ENCODE measurements around the gene SLCO1A2. TPM values are rescaled to one million over a fixed set of nuclear protein-coding genes. Genes with fewer than 3 reads are reported as not detected.
"Not testable (repeated sequence)": the region's sequence is repeated elsewhere in the genome, so short reads cannot be mapped to it uniquely, and the experiment has no call there.

SLCO1A2 gene, protein sequence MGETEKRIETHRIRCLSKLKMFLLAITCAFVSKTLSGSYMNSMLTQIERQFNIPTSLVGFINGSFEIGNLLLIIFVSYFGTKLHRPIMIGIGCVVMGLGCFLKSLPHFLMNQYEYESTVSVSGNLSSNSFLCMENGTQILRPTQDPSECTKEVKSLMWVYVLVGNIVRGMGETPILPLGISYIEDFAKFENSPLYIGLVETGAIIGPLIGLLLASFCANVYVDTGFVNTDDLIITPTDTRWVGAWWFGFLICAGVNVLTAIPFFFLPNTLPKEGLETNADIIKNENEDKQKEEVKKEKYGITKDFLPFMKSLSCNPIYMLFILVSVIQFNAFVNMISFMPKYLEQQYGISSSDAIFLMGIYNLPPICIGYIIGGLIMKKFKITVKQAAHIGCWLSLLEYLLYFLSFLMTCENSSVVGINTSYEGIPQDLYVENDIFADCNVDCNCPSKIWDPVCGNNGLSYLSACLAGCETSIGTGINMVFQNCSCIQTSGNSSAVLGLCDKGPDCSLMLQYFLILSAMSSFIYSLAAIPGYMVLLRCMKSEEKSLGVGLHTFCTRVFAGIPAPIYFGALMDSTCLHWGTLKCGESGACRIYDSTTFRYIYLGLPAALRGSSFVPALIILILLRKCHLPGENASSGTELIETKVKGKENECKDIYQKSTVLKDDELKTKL
- total RNA-seq = not detected

DNA sequence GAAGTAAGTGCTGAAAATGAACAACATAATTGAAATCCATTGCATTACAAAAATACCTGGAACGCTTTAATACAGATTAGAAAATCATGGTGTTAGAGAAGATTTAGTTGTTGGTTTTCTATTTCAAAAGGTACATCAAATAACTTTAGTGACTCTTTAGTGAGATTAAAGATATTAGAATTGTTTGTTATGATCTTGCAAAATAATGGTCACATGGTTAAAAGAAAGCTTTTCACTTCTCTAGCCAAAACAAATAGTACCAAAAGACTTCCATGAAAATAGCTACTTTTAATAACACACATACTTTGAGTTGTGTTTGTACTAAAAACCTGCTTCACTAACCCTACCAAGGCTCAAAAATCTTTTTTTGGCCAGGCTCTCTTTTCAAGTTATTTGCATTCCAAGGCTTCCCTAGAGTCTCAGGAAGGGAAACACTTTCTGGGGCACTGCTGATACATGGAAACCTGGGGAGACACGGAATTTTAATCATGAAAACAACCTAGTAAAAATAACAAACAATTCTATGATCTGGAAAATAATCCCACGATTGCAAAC lies at the start of gene SLCO1A2:
SLCO1A2 (minus strand) TSS at position 147 of the 555 bp plus-strand sequence. CDS start 270 bp downstream, outside the sequence.
- peaks cover 1% of the 10 kb centered on the region for H3K27me3 Mint-ChIP-seq
- ChIA-PET POLR2A (no interaction called here), CTCF (no interaction called here)
- no peak within 1 kb of the TSS for H3K27ac Mint-ChIP-seq
- DNase-seq = no peak
- no peaks in the 10 kb centered on the region for H3K36me3 Mint-ChIP-seq
- intact Hi-C loops (cut with micrococcal nuclease) = no loop called here
- no peaks in the 10 kb centered on the region for H3K4me1 Mint-ChIP-seq (ENCODE audit: low read depth)
- peaks cover 8% of the 10 kb centered on the region for H3K9me3 Mint-ChIP-seq
- no peak within 1 kb of the TSS for H3K4me3 Mint-ChIP-seq

DNA sequence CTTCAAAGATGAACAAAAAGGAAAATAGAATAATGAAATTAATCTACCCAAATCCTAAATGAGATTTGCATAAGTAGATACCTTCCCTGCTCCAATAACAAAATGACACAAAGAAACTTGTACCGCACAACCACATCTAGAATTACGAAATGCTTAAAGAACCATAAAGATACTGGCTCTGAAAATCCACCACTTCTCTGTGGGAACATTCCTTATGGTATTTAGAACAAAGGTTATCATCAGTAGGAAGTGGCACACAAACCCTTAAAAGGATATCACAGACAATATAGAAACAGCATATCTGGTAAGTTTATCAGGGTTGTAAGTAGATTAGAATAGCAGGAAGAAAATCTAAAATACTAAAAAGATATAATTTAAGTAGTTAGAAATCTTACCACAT lies 49.5 kb upstream of the SLCO1A2 start:
- Mint-ChIP-seq H3K4me3 (no peak overlapping the region), H3K9me3 (no peaks in the 10 kb centered on the region), H3K27me3 (peaks cover 7% of the 10 kb centered on the region), H3K27ac (no peak overlapping the region), H3K36me3 (no peaks in the 10 kb centered on the region), H3K4me1 (ENCODE audit: low read depth) (no peaks in the 10 kb centered on the region)
- CTCF ChIA-PET = no interaction called here
- intact Hi-C loops (cut with micrococcal nuclease) = no loop called here
- no peak for DNase-seq
- POLR2A ChIA-PET = no interaction called here

DNA sequence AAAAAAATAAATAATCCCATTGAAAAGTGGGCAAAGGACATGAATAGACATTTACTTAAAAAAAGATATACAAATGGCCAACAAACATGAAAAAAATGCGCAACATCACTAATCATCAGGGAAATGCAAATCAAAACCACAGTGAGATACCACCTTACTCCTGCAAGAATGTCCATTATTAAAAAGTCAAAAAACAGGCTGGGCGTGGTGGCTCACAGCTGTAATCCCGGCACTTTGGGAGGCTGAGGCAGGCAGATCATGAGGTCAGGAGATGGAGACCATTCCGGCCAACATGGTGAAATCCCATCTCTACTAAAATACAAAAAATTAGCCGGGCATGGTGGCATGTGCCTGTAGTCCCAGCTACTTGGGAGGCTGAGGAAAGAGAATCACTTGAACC lies 46.6 kb upstream of the SLCO1A2 start:
- H3K27me3 Mint-ChIP-seq; DNase-seq; POLR2A ChIA-PET; intact Hi-C loops (cut with micrococcal nuclease); CTCF ChIA-PET; H3K4me3 Mint-ChIP-seq; H3K9me3 Mint-ChIP-seq; H3K27ac Mint-ChIP-seq; H3K36me3 Mint-ChIP-seq; H3K4me1 Mint-ChIP-seq (ENCODE audit: low read depth): not testable (repeated sequence)

DNA sequence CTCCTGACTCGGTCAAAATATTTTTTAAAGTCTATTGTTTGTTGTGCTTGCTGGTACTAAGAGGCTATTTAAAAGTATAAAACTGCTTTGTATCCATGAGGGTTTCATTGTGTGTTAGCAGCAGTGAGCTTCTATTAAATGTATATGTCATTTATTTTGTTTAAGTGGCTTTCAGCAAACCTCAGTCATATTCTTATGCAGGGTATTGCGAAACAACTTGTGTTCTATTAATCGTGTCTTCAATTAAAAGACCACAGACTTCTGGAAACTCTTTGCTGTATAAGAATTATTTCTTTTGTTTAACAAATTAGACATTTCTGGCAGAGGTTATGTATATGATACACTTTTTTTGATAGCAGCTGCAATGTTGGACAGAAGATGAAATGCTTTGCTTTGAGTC lies 44.5 kb upstream of the SLCO1A2 start:
- intact Hi-C loops (cut with micrococcal nuclease) = no loop called here
- peaks cover 7% of the 10 kb centered on the region for H3K27me3 Mint-ChIP-seq
- no peak overlapping the region for H3K27ac Mint-ChIP-seq
- no peaks in the 10 kb centered on the region for H3K9me3 Mint-ChIP-seq
- ChIA-PET CTCF (no interaction called here), POLR2A (no interaction called here)
- no peak overlapping the region for H3K4me3 Mint-ChIP-seq
- no peaks in the 10 kb centered on the region for H3K36me3 Mint-ChIP-seq
- DNase-seq = no peak
- no peaks in the 10 kb centered on the region for H3K4me1 Mint-ChIP-seq (ENCODE audit: low read depth)

DNA sequence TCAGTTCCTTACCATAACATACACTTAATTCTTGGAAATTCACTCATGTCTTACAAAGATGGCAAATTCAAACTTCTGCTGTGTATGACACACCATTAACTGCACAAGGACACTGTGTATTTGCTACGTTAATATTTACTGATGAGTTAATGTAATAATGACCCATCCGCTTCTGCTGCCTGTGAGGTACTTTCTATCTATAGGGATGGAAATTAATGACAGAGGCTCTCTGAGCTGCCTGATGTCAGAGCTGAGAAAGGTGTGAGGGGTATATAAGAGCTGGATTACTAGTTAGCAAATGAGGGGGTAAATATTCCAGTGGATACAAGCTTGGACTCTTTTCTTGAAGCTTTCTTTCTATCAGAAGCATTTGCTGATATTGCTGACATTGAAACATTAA lies 37.9 kb upstream of the SLCO1A2 start, which contains the start of gene IAPP:
IAPP (plus strand) TSS at position 301 of the 400 bp plus-strand sequence. CDS start 450 bp downstream, outside the sequence.
- no peaks in the 10 kb centered on the region for H3K9me3 Mint-ChIP-seq

DNA sequence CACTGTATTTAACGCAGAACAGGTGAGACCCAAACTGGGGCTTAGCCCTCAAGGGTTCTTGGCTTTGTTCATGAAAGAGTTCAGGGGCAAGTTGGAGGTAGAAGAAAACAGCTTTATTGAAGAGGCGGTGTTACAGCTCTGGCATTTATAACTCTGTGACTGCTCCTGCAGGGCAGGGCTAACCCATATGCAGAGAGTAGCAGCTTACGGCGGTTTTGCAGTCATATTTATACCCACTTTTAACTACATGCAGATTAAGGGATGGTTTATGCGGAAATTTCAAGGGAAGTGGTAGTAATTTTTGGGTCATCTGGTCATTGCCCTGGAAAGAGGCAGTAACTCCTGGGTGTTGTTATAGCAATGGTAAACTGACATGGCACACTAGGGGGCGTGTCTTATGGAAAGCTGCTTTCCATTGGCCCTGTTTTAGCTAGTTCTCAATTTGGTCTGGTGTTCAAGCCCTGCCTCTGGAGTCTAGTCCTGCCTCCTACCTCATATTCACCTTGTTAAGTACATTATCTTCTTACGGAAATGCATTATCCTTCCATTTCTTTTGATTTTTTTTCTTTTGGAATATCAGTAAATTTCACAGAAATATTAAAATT lies 36.2 kb upstream of the SLCO1A2 start:
- peaks cover 4% of the 10 kb centered on the region for H3K4me1 Mint-ChIP-seq (ENCODE audit: low read depth)
- CTCF ChIA-PET = no interaction called here
- H3K27ac Mint-ChIP-seq = no peak overlapping the region
- intact Hi-C loops (cut with micrococcal nuclease) = no loop called here
- POLR2A ChIA-PET = no interaction called here
- H3K36me3 Mint-ChIP-seq = no peaks in the 10 kb centered on the region
- no peaks in the 10 kb centered on the region for H3K9me3 Mint-ChIP-seq
- no peaks in the 10 kb centered on the region for H3K27me3 Mint-ChIP-seq
- no peak for DNase-seq
- no peak overlapping the region for H3K4me3 Mint-ChIP-seq

More for the DNA sequence above, 37.9 kb upstream of the SLCO1A2 start, which contains the start of gene IAPP:
- intact Hi-C loops (cut with micrococcal nuclease) = no loop called here
- no peak for DNase-seq
- Mint-ChIP-seq H3K4me3 (no peak within 1 kb of the TSS), H3K27ac (no peak within 1 kb of the TSS), H3K36me3 (no peaks in the 10 kb centered on the region), H3K27me3 (no peaks in the 10 kb centered on the region), H3K4me1 (ENCODE audit: low read depth) (peaks cover 4% of the 10 kb centered on the region)
- ChIA-PET POLR2A (no interaction called here), CTCF (no interaction called here)

DNA sequence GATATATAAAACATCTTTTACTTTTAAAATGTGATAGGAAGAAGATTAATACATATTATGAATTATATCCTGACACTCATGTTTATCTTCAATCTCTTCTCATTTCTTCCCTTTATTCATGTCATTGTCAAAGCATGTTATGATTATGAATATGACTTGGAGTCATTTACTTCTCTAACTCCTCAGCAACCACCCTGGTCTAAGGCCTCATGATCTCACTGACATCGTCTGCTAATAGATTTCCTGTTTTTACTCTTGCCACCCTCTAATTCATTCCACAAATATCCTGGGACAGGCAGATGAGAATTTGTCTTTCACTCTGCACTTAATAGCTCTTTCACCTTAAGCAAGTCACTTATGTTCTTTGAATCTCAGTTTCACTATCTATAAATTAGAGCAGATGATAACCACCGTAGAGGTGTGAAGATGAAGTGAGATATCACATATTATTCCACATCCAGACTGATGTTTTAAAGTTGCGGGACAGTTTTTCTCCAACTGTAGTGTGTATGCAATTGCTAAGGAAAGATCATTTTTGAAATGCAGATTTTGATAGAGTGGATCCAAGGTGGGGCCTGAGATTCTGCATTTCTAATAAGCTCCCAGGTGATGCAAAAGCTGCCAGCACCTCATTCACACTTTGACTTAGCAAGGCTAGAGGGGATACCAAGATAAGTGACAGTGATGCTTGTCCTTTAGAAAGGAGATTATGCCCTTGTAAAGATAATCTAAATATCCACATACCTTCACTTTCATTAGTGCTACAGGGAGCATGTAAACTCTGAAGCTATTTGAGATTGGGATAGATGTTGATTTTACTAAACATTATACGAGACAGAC lies 34.6 kb upstream of the SLCO1A2 start:
- no peaks in the 10 kb centered on the region for H3K27me3 Mint-ChIP-seq
- no peaks in the 10 kb centered on the region for H3K9me3 Mint-ChIP-seq
- H3K36me3 Mint-ChIP-seq = no peaks in the 10 kb centered on the region
- peaks cover 4% of the 10 kb centered on the region for H3K4me1 Mint-ChIP-seq (ENCODE audit: low read depth)
- ChIA-PET CTCF (no interaction called here), POLR2A (no interaction called here)
- H3K27ac Mint-ChIP-seq = no peak overlapping the region
- H3K4me3 Mint-ChIP-seq = no peak overlapping the region
- intact Hi-C loops (cut with micrococcal nuclease) = no loop called here
- no peak for DNase-seq

DNA sequence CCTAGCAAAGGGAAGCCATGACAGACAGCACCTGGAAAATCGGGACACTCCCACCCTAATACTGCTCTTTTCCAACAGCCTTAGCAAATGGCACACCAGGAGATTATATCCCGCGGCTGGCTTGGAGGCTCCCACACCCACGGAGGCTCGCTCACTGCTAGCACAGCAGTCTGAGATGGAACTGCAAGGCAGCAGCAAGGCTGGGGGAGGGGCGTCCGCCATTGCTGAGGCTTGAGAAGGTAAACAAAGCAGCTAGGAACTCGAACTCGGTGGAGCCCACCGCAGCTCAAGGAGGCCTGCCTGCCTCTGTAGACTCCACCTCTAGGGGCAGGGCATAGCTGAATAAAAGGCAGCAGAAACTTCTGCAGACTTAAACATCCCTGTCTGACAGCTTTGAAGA lies 25.9 kb upstream of the SLCO1A2 start:
- POLR2A ChIA-PET; intact Hi-C loops (cut with micrococcal nuclease); H3K4me3 Mint-ChIP-seq; H3K27me3 Mint-ChIP-seq; CTCF ChIA-PET; H3K27ac Mint-ChIP-seq; H3K4me1 Mint-ChIP-seq (ENCODE audit: low read depth); DNase-seq; H3K9me3 Mint-ChIP-seq; H3K36me3 Mint-ChIP-seq: not testable (repeated sequence)

DNA sequence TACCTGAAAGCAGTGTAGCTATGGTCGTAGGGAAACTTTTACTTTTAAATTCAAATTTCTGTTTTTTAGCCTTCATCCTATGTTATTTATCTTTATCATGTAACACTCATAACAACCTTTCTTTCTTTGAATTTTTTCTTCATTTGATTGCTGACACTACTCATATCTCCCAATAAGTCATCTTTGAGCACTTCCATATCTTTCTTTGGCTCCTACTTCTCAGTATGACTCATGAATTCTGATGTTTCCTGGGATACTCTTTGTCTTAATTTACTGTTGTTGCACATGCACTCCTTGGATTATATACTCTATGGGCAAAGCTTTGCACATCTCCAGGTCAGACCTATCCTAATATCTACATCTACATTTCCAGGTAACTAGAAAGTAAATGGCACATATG lies 19.9 kb upstream of the SLCO1A2 start:
- H3K4me3 Mint-ChIP-seq = no peak overlapping the region
- POLR2A ChIA-PET = no interaction called here
- H3K36me3 Mint-ChIP-seq = no peaks in the 10 kb centered on the region
- CTCF ChIA-PET = no interaction called here
- intact Hi-C loops (cut with micrococcal nuclease) = no loop called here
- no peaks in the 10 kb centered on the region for H3K27me3 Mint-ChIP-seq
- no peak for DNase-seq
- H3K9me3 Mint-ChIP-seq = no peaks in the 10 kb centered on the region
- no peak overlapping the region for H3K27ac Mint-ChIP-seq
- H3K4me1 Mint-ChIP-seq (ENCODE audit: low read depth) = no peaks in the 10 kb centered on the region

DNA sequence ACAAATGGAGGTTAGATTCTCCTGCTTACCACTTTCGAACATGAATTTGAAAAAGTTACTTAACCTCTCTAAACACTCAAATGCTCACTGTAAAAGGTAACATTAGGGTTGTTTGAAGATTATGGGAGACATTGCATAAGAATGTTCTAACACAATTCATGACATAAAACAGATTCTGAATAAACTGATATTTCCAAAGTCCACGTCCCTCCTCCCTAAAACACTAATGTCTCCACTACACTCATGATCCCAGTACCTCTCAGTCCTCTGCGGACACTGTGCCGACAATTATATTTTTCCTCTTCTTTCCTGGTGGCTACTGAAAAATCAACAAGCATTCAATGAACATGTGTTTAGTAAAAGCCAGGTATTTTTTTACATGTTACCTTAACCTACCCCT lies 19.2 kb upstream of the SLCO1A2 start:
- ChIA-PET CTCF (no interaction called here), POLR2A (no interaction called here)
- no peaks in the 10 kb centered on the region for H3K36me3 Mint-ChIP-seq
- no peaks in the 10 kb centered on the region for H3K9me3 Mint-ChIP-seq
- no peak overlapping the region for H3K27ac Mint-ChIP-seq
- intact Hi-C loops (cut with micrococcal nuclease) = no loop called here
- H3K4me1 Mint-ChIP-seq (ENCODE audit: low read depth) = no peaks in the 10 kb centered on the region
- no peak overlapping the region for H3K4me3 Mint-ChIP-seq
- DNase-seq = no peak
- no peaks in the 10 kb centered on the region for H3K27me3 Mint-ChIP-seq

DNA sequence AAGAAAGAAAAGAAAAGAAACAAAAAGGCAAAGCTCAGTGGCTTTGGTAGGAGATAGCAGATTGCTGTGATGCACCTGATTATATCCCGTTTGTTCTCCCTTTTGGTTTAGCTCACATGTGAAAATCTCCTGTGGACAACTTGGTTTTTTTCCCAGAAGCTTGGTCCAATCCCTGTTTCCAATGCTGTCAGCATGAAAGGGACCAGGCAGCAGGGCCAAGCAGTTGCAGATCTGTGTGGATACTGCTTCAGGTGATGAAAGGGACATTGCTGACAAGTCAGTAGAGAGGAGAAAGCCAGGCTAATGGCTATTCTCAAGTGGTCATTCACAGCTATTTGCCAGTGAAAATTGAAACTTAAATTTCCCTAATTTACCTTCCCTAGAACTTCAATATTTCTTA lies 18.8 kb upstream of the SLCO1A2 start:
- H3K4me3 Mint-ChIP-seq = no peak overlapping the region
- no peaks in the 10 kb centered on the region for H3K4me1 Mint-ChIP-seq (ENCODE audit: low read depth)
- H3K27ac Mint-ChIP-seq = no peak overlapping the region
- H3K36me3 Mint-ChIP-seq = no peaks in the 10 kb centered on the region
- CTCF ChIA-PET = no interaction called here
- DNase-seq = no peak
- POLR2A ChIA-PET = no interaction called here
- no peaks in the 10 kb centered on the region for H3K27me3 Mint-ChIP-seq
- intact Hi-C loops (cut with micrococcal nuclease) = no loop called here
- H3K9me3 Mint-ChIP-seq = no peaks in the 10 kb centered on the region

DNA sequence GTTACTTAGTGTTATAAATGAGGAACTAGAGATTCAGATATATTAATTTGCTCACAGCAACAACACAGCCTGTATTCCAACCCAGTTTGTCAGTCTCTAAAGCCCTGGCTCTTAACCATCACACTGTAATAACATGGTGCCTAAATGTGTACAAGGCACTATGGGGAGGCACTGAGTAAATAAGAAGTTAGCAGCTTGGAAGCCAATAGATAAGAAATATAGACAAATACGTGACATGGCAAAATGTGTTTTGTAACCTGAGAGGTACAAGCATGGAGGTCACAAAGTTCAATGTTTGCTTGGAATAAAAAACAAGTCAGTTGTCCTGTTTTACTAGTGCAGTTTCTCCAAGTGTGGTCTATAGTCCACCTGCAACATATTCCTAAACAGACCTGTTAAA lies 16.3 kb upstream of the SLCO1A2 start:
- no peak for DNase-seq
- Mint-ChIP-seq H3K4me1 (ENCODE audit: low read depth) (no peaks in the 10 kb centered on the region), H3K27me3 (peaks cover 3% of the 10 kb centered on the region), H3K36me3 (no peaks in the 10 kb centered on the region), H3K4me3 (no peak overlapping the region), H3K27ac (no peak overlapping the region), H3K9me3 (no peaks in the 10 kb centered on the region)
- intact Hi-C loops (cut with micrococcal nuclease) = no loop called here
- POLR2A ChIA-PET = no interaction called here
- CTCF ChIA-PET = no interaction called here
